BLaER1 (cell line): ENCODE results near the gene ALG12.
"Not testable (repeated sequence)": the region's sequence is repeated elsewhere in the genome, so short reads cannot be mapped to it uniquely, and the experiment has no call there.

Experiments used
- H3K27ac ChIP-seq: shearing (Covaris generic); formaldehyde crosslinking; 2 replicates; pipeline ENCODE4 v1.8.1; 2022
- H3K27me3 ChIP-seq: shearing (Covaris generic); formaldehyde crosslinking; 2 replicates; pipeline ENCODE4 v1.8.1; 2022
- H3K36me3 ChIP-seq: shearing (Covaris generic); formaldehyde crosslinking; 2 replicates; pipeline ENCODE4 v1.8.1; 2022
- H3K4me1 ChIP-seq: shearing (Covaris generic); formaldehyde crosslinking; 2 replicates; pipeline ENCODE4 v1.8.1; 2022
- H3K4me2 ChIP-seq: shearing (Covaris generic); formaldehyde crosslinking; 2 replicates; pipeline ENCODE4 v1.8.1; 2022
- H3K4me3 ChIP-seq: shearing (Covaris generic); formaldehyde crosslinking; 2 replicates; pipeline ENCODE4 v1.8.1; 2022
- H3K9ac ChIP-seq: shearing (Covaris generic); formaldehyde crosslinking; 2 replicates; pipeline ENCODE4 v1.8.1; 2022
- H3K9me3 ChIP-seq: shearing (Covaris generic); formaldehyde crosslinking; 2 replicates; pipeline ENCODE4 v1.8.1; 2022
- H4K20me1 ChIP-seq: shearing (Covaris generic); formaldehyde crosslinking; 2 replicates; pipeline ENCODE4 v1.8.1; 2022
- Cebpa-rat ChIP-seq: shearing (Covaris generic); IDR thresholded peaks from 2 replicates; pipeline ENCODE4 v1.8.1; 2022

ALG12 gene

GRCh38 chr22:49946612-49947295, 28.5 kb upstream of the ALG12 start:
- Histone ChIP-seq H4K20me1 (no peaks in the 10 kb centered on the region), H3K27ac (peak overlapping the region; percentile 23; the same call in 1 of the 2 replicates), H3K9ac (no peak overlapping the region), H3K36me3 (no peaks in the 10 kb centered on the region), H3K4me1 (peaks cover 67% of the 10 kb centered on the region), H3K9me3 (0 out of 2 replicates have a peak, but pooled peaks cover 2% of the 10 kb centered on the region), H3K27me3 (no peaks in the 10 kb centered on the region), H3K4me3 (no peak overlapping the region), H3K4me2 (peak overlapping the region; percentile 65; the same call in 1 of the 2 replicates)
- TF ChIP-seq Cebpa-rat: no peak

GRCh38 chr22:49945042-49945794, 27.0 kb upstream of the ALG12 start:
- H3K9me3 ChIP-seq: peaks cover 17% of the 10 kb centered on the region
- not testable (repeated sequence) for H3K36me3 ChIP-seq, H3K4me3 ChIP-seq, H4K20me1 ChIP-seq, H3K27ac ChIP-seq, H3K9ac ChIP-seq, H3K27me3 ChIP-seq
- peaks cover 54% of the 10 kb centered on the region for H3K4me1 ChIP-seq
- H3K4me2 ChIP-seq: peak overlapping the region; percentile 49

- Histone ChIP-seq H3K4me1 (peaks cover 55% of the 10 kb centered on the region), H3K27me3 (no peaks in the 10 kb centered on the region), H3K36me3 (peaks cover 7% of the 10 kb centered on the region; the same call in 1 of the 2 replicates), H3K4me3 (no peak overlapping the region), H3K9me3 (peaks cover 19% of the 10 kb centered on the region), H4K20me1 (no peaks in the 10 kb centered on the region), H3K9ac (no peak overlapping the region), H3K27ac (peak overlapping the region; percentile 69), H3K4me2 (no peak overlapping the region)
- TF ChIP-seq Cebpa-rat: no peak
These were observed 26.2 kb upstream of the ALG12 start for GRCh38 chr22:49944399-49944891.

- no peaks in the 10 kb centered on the region for H3K27me3 ChIP-seq
- H3K27ac ChIP-seq: peak overlapping the region; percentile 69
- peaks cover 19% of the 10 kb centered on the region for H3K9me3 ChIP-seq
- no peak overlapping the region for H3K4me2 ChIP-seq
- no peaks in the 10 kb centered on the region for H4K20me1 ChIP-seq
- no peak overlapping the region for H3K4me3 ChIP-seq
- H3K36me3 ChIP-seq: peaks cover 7% of the 10 kb centered on the region; the same call in 1 of the 2 replicates
- no peak overlapping the region for H3K9ac ChIP-seq
- H3K4me1 ChIP-seq: peaks cover 57% of the 10 kb centered on the region
- no peak for TF ChIP-seq Cebpa-rat
These were observed 25.6 kb upstream of the ALG12 start for GRCh38 chr22:49943771-49944398.

- H3K4me3 ChIP-seq: no peak overlapping the region
- H3K27ac ChIP-seq: no peak overlapping the region; the same call in 1 of the 2 replicates
- H3K9ac ChIP-seq: no peak overlapping the region
- TF ChIP-seq Cebpa-rat: no peak
- H3K4me1 ChIP-seq: peaks cover 57% of the 10 kb centered on the region
- no peaks in the 10 kb centered on the region for H3K27me3 ChIP-seq
- H3K4me2 ChIP-seq: no peak overlapping the region
- no peaks in the 10 kb centered on the region for H4K20me1 ChIP-seq
- peaks cover 19% of the 10 kb centered on the region for H3K9me3 ChIP-seq
- peaks cover 7% of the 10 kb centered on the region; the same call in 1 of the 2 replicates for H3K36me3 ChIP-seq
These were observed 25.1 kb upstream of the ALG12 start for GRCh38 chr22:49943405-49943765.

GRCh38 chr22:49942565-49943404, 24.5 kb upstream of the ALG12 start:
- H3K27ac ChIP-seq: no peak overlapping the region
- no peak overlapping the region for H3K9ac ChIP-seq
- H3K4me1 ChIP-seq: peaks cover 57% of the 10 kb centered on the region
- no peak for TF ChIP-seq Cebpa-rat
- H3K27me3 ChIP-seq: no peaks in the 10 kb centered on the region
- no peaks in the 10 kb centered on the region for H4K20me1 ChIP-seq
- H3K9me3 ChIP-seq: peaks cover 19% of the 10 kb centered on the region
- H3K36me3 ChIP-seq: peaks cover 7% of the 10 kb centered on the region; the same call in 1 of the 2 replicates
- no peak overlapping the region for H3K4me3 ChIP-seq
- no peak overlapping the region for H3K4me2 ChIP-seq

GRCh38 chr22:49941507-49942316, 23.5 kb upstream of the ALG12 start:
- no peak overlapping the region for H3K9ac ChIP-seq
- no peak for TF ChIP-seq Cebpa-rat
- H4K20me1 ChIP-seq: no peaks in the 10 kb centered on the region
- H3K36me3 ChIP-seq: peaks cover 7% of the 10 kb centered on the region; the same call in 1 of the 2 replicates
- no peak overlapping the region for H3K4me2 ChIP-seq
- H3K4me3 ChIP-seq: no peak overlapping the region
- peaks cover 19% of the 10 kb centered on the region for H3K9me3 ChIP-seq
- no peaks in the 10 kb centered on the region for H3K27me3 ChIP-seq
- H3K4me1 ChIP-seq: peaks cover 57% of the 10 kb centered on the region
- no peak overlapping the region for H3K27ac ChIP-seq

GRCh38 chr22:49938565-49939136, 20.4 kb upstream of the ALG12 start:
- H3K36me3 ChIP-seq: peaks cover 7% of the 10 kb centered on the region; the same call in 1 of the 2 replicates
- no peaks in the 10 kb centered on the region for H4K20me1 ChIP-seq
- no peaks in the 10 kb centered on the region for H3K27me3 ChIP-seq
- H3K4me2 ChIP-seq: peak overlapping the region; percentile 99
- H3K4me3 ChIP-seq: no peak overlapping the region
- peaks cover 19% of the 10 kb centered on the region for H3K9me3 ChIP-seq
- no peak for TF ChIP-seq Cebpa-rat
- peak overlapping the region; percentile 13; the same call in 1 of the 2 replicates for H3K27ac ChIP-seq
- H3K4me1 ChIP-seq: peaks cover 47% of the 10 kb centered on the region
- H3K9ac ChIP-seq: 0 out of 2 replicates have a peak overlapping the region, but pooled peaks have one; percentile 73
